Esophagus squamous epithelium (tissue), 5 donors: Measurements from ENCODE around the gene SPATA17. TPM values are rescaled to one million over a fixed set of nuclear protein-coding genes. Genes with fewer than 3 reads are reported as not detected.

Experiments used
- DNase-seq: peaks from one replicate; lab custom pipeline; 2025; lab: John Stamatoyannopoulos, UW
- H3K27ac ChIP-seq, 4 donors: fragments of 200-600 bp; sonication (generic); one replicate each; pipeline ENCODE4 v1.5.1; 2016 to 2019; ENCODE audit warnings: mild to moderate bottlenecking in 1 of 4
- H3K27me3 ChIP-seq, 4 donors: fragments of 200-600 bp; sonication (generic); 1 replicate in 3 of 4; 2 replicates in 1 of 4; pipeline versions ENCODE4 v1.5.1 to v1.6.0; 2017 to 2021; ENCODE audit warnings: antibody characterized with exemption in 1 of 4
- H3K36me3 ChIP-seq, 3 donors: fragments of 200-600 bp; sonication (generic); one replicate each; pipeline ENCODE4 v1.5.1; 2016 to 2019
- H3K4me1 ChIP-seq, 3 donors: fragments of 200-600 bp; sonication (generic); one replicate each; pipeline ENCODE4 v1.5.1; 2017 to 2019
- H3K4me3 ChIP-seq, 4 donors: fragments of 200-600 bp; sonication (generic); 1 replicate in 3 of 4; 2 replicates in 1 of 4; pipeline ENCODE4 v1.5.1; 2016 to 2019; ENCODE audit warnings: mild to moderate bottlenecking in 2 of 4, moderate library complexity in 1 of 4
- H3K9me3 ChIP-seq, 3 donors: fragments of 200-600 bp; sonication (generic); one replicate each; pipeline ENCODE4 v1.5.1; 2016 to 2019
- POLR2A ChIP-seq, 4 donors: fragments of 450-650 bp; IDR thresholded peaks; one replicate each; pipeline ENCODE4 v1.6.1; 2017; ENCODE audit warnings: antibody characterized with exemption in 4 of 4, mild to moderate bottlenecking in 4 of 4, moderate library complexity in 3 of 4
- WGBS, 2 donors: methylation state at CpG; one replicate each; pipeline ENCODE4 v1.1.5; 2018; 5-methylcytosine and 5-hydroxymethylcytosine counted together
- intact Hi-C: fragments of 100-400 bp; cut with DNase I; formaldehyde crosslinking; loops from one replicate; pipeline ENCODE4 v1.15.0; 2022
- total RNA-seq, 4 donors: library from RNA; depleted of rRNA; stranded (reverse); fragments of >200 nt; gene quantifications; one replicate each; pipeline ENCODE4 v1.1.0, GENCODE V29; 2016
- TF ChIP-seq, protein P1 (sequence below), 6 experiments: fragments of 450-650 bp in 4 of 6; fragments of 200-600 bp in 2 of 6; sonication (generic) in 2 of 6; IDR thresholded peaks; one replicate each; pipeline ENCODE4 v1.5.1; 2016 to 2019; ENCODE audit warnings: antibody characterized with exemption in 6 of 6, mild to moderate bottlenecking in 4 of 6, moderate library complexity in 4 of 6
- donor health status: DM: yes; HTN: yes; CAD: no.

Gene SPATA17
- total RNA-seq, 4 donors from 2014 or later = 0.11 to 0.19 (median 0.13) TPM; not detected in 1

DNA sequence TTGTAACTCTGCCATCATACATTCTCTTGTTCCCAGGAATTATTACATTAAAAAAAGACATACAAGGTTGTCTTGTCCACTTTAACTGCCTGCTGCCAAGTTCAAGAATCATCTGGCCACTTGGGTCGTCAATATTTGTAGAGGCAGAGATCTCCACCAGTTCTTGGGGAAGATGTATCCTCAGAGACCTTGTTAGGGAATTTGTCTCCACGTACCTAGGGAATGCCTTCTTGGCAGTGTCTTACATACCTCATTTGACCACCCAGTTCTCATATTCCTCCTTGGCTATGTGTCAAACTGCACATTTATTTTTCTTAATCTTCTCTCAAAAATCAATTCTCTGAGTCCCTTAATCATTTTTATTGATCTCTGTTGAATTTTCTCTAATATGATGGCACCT, 266.0 kb downstream of the SPATA17 start:
- no peak overlapping the region for H3K4me3 ChIP-seq
- H3K9me3 ChIP-seq = no peaks in the 10 kb centered on the region
- WGBS, 2 donors = 52 to 72% methylated on average over 2 of the region's 2 CpGs
- no peaks in the 10 kb centered on the region for H3K27me3 ChIP-seq
- intact Hi-C loops = no loop called here
- no peak overlapping the region for H3K27ac ChIP-seq
- H3K4me1 ChIP-seq = no peaks in the 10 kb centered on the region
- no peak for TF ChIP-seq POLR2A (IDR thresholded peaks at IDR 0.05)
- TF ChIP-seq, protein P1, sequence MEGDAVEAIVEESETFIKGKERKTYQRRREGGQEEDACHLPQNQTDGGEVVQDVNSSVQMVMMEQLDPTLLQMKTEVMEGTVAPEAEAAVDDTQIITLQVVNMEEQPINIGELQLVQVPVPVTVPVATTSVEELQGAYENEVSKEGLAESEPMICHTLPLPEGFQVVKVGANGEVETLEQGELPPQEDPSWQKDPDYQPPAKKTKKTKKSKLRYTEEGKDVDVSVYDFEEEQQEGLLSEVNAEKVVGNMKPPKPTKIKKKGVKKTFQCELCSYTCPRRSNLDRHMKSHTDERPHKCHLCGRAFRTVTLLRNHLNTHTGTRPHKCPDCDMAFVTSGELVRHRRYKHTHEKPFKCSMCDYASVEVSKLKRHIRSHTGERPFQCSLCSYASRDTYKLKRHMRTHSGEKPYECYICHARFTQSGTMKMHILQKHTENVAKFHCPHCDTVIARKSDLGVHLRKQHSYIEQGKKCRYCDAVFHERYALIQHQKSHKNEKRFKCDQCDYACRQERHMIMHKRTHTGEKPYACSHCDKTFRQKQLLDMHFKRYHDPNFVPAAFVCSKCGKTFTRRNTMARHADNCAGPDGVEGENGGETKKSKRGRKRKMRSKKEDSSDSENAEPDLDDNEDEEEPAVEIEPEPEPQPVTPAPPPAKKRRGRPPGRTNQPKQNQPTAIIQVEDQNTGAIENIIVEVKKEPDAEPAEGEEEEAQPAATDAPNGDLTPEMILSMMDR (IDR thresholded peaks at IDR 0.05) = no peak
- DNase-seq = no peak
- H3K36me3 ChIP-seq = no peaks in the 10 kb centered on the region

GRCh38 chr1:217899614-217900013, 268.5 kb downstream of the SPATA17 start:
- 46 to 64% methylated on average over 1 of the region's 1 CpG for WGBS, 2 donors
- Histone ChIP-seq H3K36me3 (no peaks in the 10 kb centered on the region), H3K4me3 (no peak overlapping the region), H3K4me1 (no peaks in the 10 kb centered on the region), H3K27me3 (no peaks in the 10 kb centered on the region), H3K9me3 (no peaks in the 10 kb centered on the region), H3K27ac (no peak overlapping the region)
- DNase-seq = no peak
- no peak for TF ChIP-seq POLR2A (IDR thresholded peaks at IDR 0.05)
- TF ChIP-seq, protein P1 (IDR thresholded peaks at IDR 0.05) = no peak
- intact Hi-C loops = no loop called here

DNA sequence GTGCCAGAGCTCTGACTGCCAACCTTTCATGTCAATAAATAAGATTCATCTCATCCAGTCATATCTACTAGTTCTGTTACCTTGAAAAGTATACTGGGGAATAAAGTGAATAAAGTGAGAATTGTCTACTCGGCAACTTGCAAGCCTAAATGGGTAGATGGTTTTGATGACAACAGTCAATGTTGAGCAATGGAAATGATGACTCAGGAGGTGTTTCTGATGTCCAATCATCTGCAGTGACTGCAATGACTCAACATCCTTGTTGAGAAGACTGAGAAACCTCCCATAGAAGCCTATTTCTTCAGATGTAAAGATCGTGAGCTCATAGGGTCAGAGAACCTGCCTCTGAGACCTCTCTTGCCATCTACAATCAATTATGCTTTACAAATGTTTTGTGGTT, 276.4 kb downstream of the SPATA17 start:
- TF ChIP-seq, protein P1 (IDR thresholded peaks at IDR 0.05) = no peak
- TF ChIP-seq POLR2A (IDR thresholded peaks at IDR 0.05) = no peak
- no peaks in the 10 kb centered on the region for H3K9me3 ChIP-seq
- H3K4me1 ChIP-seq = no peaks in the 10 kb centered on the region
- H3K27ac ChIP-seq = no peak overlapping the region
- no peaks in the 10 kb centered on the region for H3K27me3 ChIP-seq
- no peak for DNase-seq
- intact Hi-C loops = no loop called here
- WGBS, 2 donors = 70 to 71% methylated on average over 2 of the region's 2 CpGs
- no peaks in the 10 kb centered on the region for H3K36me3 ChIP-seq
- no peak overlapping the region for H3K4me3 ChIP-seq

- WGBS, 2 donors = 38 to 57% methylated on average over 3 of the region's 3 CpGs
- Histone ChIP-seq H3K4me3 (no peak overlapping the region), H3K27ac (no peak overlapping the region), H3K4me1 (no peaks in the 10 kb centered on the region), H3K9me3 (no peaks in the 10 kb centered on the region), H3K27me3 (no peaks in the 10 kb centered on the region), H3K36me3 (no peaks in the 10 kb centered on the region)
- no peak for DNase-seq
- TF ChIP-seq, protein P1 (IDR thresholded peaks at IDR 0.05) = no peak
- no peak for TF ChIP-seq POLR2A (IDR thresholded peaks at IDR 0.05)
- intact Hi-C loops = no loop called here
Observed at GRCh38 chr1:217910203-217910602, 279.1 kb downstream of the SPATA17 start.

DNA sequence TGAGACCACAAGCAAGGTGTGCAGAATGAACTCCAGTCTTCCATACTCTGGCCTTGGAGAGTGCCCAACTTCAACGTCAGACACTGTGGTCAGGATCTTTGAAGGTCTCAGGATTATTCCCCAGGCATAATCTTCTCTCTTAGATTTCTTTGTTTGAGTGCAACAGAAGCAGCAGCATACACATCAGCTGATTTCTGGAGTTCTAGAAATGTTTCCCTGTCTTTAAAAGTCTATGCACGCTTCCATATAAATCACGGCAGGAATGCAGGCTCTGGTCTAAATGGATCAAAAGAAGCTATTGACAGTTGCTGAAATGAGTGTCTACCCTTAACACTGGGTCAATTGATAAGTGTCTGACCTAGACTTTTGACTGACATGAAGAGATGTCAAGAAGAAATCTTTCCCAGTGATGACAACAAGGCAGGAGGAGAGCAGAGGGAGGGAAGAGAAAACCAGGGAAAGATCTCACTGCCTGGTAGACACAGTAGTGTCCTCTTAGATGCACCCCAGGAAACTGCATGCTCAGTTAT, 279.7 kb downstream of the SPATA17 start:
- TF ChIP-seq, protein P1 (IDR thresholded peaks at IDR 0.05) = no peak
- no peak for TF ChIP-seq POLR2A (IDR thresholded peaks at IDR 0.05)
- Histone ChIP-seq H3K27ac (no peak overlapping the region), H3K36me3 (no peaks in the 10 kb centered on the region), H3K9me3 (no peaks in the 10 kb centered on the region), H3K27me3 (no peaks in the 10 kb centered on the region), H3K4me1 (no peaks in the 10 kb centered on the region), H3K4me3 (no peak overlapping the region)
- 73% methylated on average over 3 of the region's 3 CpGs for WGBS, 2 donors
- DNase-seq = no peak
- intact Hi-C loops = no loop called here
